Loucy (cell line): ENCODE measurements around the gene VEPH1.

Experiments
- H2AFZ ChIP-seq: fragments of 200-600 bp; sonication (generic); 2 replicates; pipeline ENCODE4 v1.6.0; 2016; ENCODE audit warnings: antibody characterized with exemption, mild to moderate bottlenecking, low read length, moderate library complexity
- H3F3A ChIP-seq: fragments of 200-600 bp; 2 replicates; pipeline ENCODE4 v1.6.0; 2016; ENCODE audit warnings: antibody characterized with exemption, low read depth, mild to moderate bottlenecking
- H3K27me3 ChIP-seq: fragments of 200-600 bp; sonication (generic); 2 replicates; pipeline ENCODE4 v1.6.1; 2014; ENCODE audit warnings: low read length, mild to moderate bottlenecking; ENCODE audit not compliant: insufficient read depth, poor library complexity, severe bottlenecking
- H3K36me3 ChIP-seq: fragments of 200-600 bp; sonication (generic); 2 replicates; pipeline ENCODE4 v1.6.1; 2016; ENCODE audit warnings: low read length; ENCODE audit not compliant: insufficient read depth
- H3K4me1 ChIP-seq: fragments of 200-600 bp; sonication (generic); 2 replicates; pipeline ENCODE4 v1.5.1; 2014; ENCODE audit warnings: low read length, mild to moderate bottlenecking; ENCODE audit not compliant: insufficient read depth, poor library complexity, severe bottlenecking
- H3K4me2 ChIP-seq: fragments of 200-600 bp; sonication (generic); 2 replicates; pipeline ENCODE4 v1.6.0; 2014; ENCODE audit warnings: antibody characterized with exemption, low read length, low read depth, mild to moderate bottlenecking; ENCODE audit not compliant: poor library complexity, severe bottlenecking
- H3K4me3 ChIP-seq: fragments of 200-600 bp; sonication (generic); 2 replicates; pipeline ENCODE4 v1.5.1; 2014; ENCODE audit warnings: low read length, mild to moderate bottlenecking, mixed read lengths; ENCODE audit not compliant: poor library complexity, severe bottlenecking
- H3K79me2 ChIP-seq: fragments of 200-600 bp; sonication (generic); 2 replicates; pipeline ENCODE4 v1.6.1; 2014; ENCODE audit warnings: low read length; ENCODE audit not compliant: insufficient read depth
- H3K9ac ChIP-seq: fragments of 200-600 bp; sonication (generic); 2 replicates; pipeline ENCODE4 v1.6.0; 2014; ENCODE audit warnings: mild to moderate bottlenecking, low read depth, low read length, moderate library complexity; ENCODE audit not compliant: poor library complexity, severe bottlenecking
- H3K9me2 ChIP-seq: fragments of 200-600 bp; sonication (generic); replicated peaks from 2 replicates; pipeline ENCODE4 v1.6.1; 2016; ENCODE audit warnings: low read depth, low read length, mixed read lengths
- H3K9me3 ChIP-seq: fragments of 200-600 bp; sonication (generic); 2 replicates; pipeline ENCODE4 v1.6.1; 2014; ENCODE audit warnings: mild to moderate bottlenecking, antibody characterized with exemption, low read length, low read depth; ENCODE audit not compliant: insufficient read depth
- H4K20me1 ChIP-seq: fragments of 200-600 bp; sonication (generic); 2 replicates; pipeline ENCODE4 v1.6.0; 2014; ENCODE audit warnings: antibody characterized with exemption, low read length, mild to moderate bottlenecking; ENCODE audit not compliant: insufficient read depth, poor library complexity, severe bottlenecking
- EZH2phosphoT487 ChIP-seq: fragments of 200-600 bp; IDR thresholded peaks from 2 replicates; pipeline ENCODE4 v1.6.1; 2018; ENCODE audit warnings: antibody characterized with exemption, mild to moderate bottlenecking, moderate library complexity, borderline replicate concordance
- TF ChIP-seq, protein P1 (sequence below): fragments of 200-600 bp; sonication (generic); conservative IDR thresholded peaks from 2 replicates; pipeline ENCODE4 v1.5.1; 2014; ENCODE audit warnings: mild to moderate bottlenecking, antibody characterized with exemption, low read length

Gene VEPH1

DNA sequence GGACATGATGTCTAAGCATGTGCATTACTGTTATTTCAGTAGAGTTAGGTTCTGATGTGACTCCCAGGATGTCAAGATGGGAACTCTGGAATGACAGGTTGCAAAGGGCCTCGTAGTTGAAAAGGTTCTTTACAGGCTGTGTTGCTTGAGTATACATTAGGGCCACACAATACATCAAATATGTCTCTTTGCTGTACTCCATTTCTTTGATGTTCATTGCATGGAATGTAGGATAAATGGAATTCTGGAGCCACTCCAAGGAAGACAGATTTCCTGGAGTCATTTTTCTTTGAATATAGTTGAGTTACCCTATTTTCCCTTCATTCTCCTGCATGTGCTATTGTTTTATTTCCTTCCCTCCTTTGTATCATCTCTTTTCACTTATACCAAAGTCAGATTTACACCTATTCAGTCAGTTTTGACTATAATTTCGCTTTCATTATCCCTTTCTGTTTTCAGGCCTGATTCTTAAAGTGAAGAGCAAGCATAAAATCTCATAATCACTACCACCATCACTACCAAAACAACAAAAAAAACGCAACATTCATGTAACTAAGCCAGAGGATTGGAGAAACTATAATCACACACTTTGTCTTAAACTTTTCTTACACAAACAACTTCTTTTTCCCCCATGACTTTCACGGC, 127.8 kb downstream of the VEPH1 start:
- no peak overlapping the region for H3K4me3 ChIP-seq
- no peaks in the 10 kb centered on the region for H3K36me3 ChIP-seq
- H3K4me1 ChIP-seq = peaks cover 5% of the 10 kb centered on the region
- TF ChIP-seq, protein P1, sequence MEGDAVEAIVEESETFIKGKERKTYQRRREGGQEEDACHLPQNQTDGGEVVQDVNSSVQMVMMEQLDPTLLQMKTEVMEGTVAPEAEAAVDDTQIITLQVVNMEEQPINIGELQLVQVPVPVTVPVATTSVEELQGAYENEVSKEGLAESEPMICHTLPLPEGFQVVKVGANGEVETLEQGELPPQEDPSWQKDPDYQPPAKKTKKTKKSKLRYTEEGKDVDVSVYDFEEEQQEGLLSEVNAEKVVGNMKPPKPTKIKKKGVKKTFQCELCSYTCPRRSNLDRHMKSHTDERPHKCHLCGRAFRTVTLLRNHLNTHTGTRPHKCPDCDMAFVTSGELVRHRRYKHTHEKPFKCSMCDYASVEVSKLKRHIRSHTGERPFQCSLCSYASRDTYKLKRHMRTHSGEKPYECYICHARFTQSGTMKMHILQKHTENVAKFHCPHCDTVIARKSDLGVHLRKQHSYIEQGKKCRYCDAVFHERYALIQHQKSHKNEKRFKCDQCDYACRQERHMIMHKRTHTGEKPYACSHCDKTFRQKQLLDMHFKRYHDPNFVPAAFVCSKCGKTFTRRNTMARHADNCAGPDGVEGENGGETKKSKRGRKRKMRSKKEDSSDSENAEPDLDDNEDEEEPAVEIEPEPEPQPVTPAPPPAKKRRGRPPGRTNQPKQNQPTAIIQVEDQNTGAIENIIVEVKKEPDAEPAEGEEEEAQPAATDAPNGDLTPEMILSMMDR = no peak
- no peak for TF ChIP-seq EZH2phosphoT487
- H3K9me2 ChIP-seq = no peaks in the 10 kb centered on the region
- H3K4me2 ChIP-seq = no peak overlapping the region
- no peaks in the 10 kb centered on the region for H3K9me3 ChIP-seq
- H3F3A ChIP-seq = no peaks in the 10 kb centered on the region
- no peaks in the 10 kb centered on the region for H3K79me2 ChIP-seq
- no peaks in the 10 kb centered on the region for H3K27me3 ChIP-seq
- no peak overlapping the region for H3K9ac ChIP-seq
- H2AFZ ChIP-seq = no peak overlapping the region
- no peaks in the 10 kb centered on the region for H4K20me1 ChIP-seq

DNA sequence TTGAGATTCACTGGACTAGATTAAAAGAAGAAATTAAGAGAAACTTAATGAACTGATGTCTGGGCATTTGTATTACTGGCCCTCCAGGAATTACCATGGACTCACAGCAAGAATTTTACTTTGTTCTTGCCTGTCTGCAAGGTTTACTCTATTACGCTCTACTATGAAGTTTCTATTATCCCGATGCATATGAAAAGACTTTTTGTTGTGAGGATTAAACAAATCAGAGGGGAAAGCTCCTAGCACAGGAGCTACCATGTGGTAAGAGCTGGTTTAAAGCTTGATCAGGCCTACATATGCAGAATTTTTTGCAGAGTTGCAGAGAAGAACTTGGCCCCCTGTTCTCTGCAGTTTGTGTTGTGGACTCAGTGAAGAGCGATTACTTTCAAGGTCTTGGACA, 128.3 kb downstream of the VEPH1 start:
- Histone ChIP-seq H3K4me2 (no peak overlapping the region), H3K79me2 (no peaks in the 10 kb centered on the region), H3K27me3 (no peaks in the 10 kb centered on the region), H3K9me3 (no peaks in the 10 kb centered on the region), H3K4me3 (no peak overlapping the region), H4K20me1 (no peaks in the 10 kb centered on the region), H3K9ac (no peak overlapping the region), H3F3A (no peaks in the 10 kb centered on the region), H3K4me1 (peaks cover 5% of the 10 kb centered on the region), H3K36me3 (no peaks in the 10 kb centered on the region), H2AFZ (no peak overlapping the region), H3K9me2 (no peaks in the 10 kb centered on the region)
- no peak for TF ChIP-seq EZH2phosphoT487
- TF ChIP-seq, protein P1 = no peak

DNA sequence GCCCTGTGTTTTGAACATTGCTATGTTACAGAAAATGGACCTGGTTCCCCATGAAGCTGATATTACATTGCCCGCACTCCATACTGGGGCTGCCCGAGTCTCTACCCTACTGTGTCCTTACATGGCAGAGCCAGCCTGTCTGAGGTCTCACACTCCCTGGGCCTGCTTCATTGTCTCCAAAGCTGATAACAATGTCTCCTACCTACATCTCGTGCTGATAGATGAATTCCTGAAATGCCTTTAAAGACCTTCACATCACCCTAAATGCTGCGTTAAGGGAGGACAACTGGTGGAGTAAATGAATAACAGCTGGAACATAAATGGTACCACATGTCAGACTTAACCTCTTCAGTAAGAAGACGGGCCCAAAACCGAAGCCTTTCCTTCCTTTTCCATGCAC, 129.4 kb downstream of the VEPH1 start:
- Histone ChIP-seq H3K4me1 (peaks cover 5% of the 10 kb centered on the region), H3K36me3 (no peaks in the 10 kb centered on the region), H3K9me2 (no peaks in the 10 kb centered on the region), H4K20me1 (no peaks in the 10 kb centered on the region), H3K4me2 (no peak overlapping the region), H3K4me3 (no peak overlapping the region), H3K9ac (no peak overlapping the region), H3K27me3 (no peaks in the 10 kb centered on the region), H2AFZ (no peak overlapping the region), H3F3A (no peaks in the 10 kb centered on the region), H3K79me2 (no peaks in the 10 kb centered on the region), H3K9me3 (no peaks in the 10 kb centered on the region)
- no peak for TF ChIP-seq EZH2phosphoT487
- TF ChIP-seq, protein P1 = no peak
